22Rv1 (cell line): ENCODE results near the gene CD84.

Experiments used
- H3K27ac ChIP-seq: fragments of 450-650 bp; 2 replicates; pipeline ENCODE4 v1.5.1; 2017
- CTCF ChIP-seq: fragments of 450-650 bp; IDR thresholded peaks from 2 replicates; pipeline ENCODE4 v1.5.1; 2017; ENCODE audit warnings: mild to moderate bottlenecking
- ZFX ChIP-seq: fragments of 450-650 bp; IDR thresholded peaks from 2 replicates; pipeline ENCODE4 v1.6.1; 2017; ENCODE audit warnings: antibody characterized with exemption, borderline replicate concordance

CD84 gene

GRCh38 chr1:160608514-160608913 is 29.2 kb upstream of the CD84 start:
- no peak overlapping the region for H3K27ac ChIP-seq
- TF ChIP-seq CTCF (no peak), ZFX (no peak)

- H3K27ac ChIP-seq: no peak overlapping the region
- TF ChIP-seq CTCF: no peak
- TF ChIP-seq ZFX: no peak
These were observed 28.8 kb upstream of the CD84 start for GRCh38 chr1:160608057-160608456.

- H3K27ac ChIP-seq: no peak overlapping the region
- TF ChIP-seq ZFX (no peak), CTCF (no peak)
These were observed 28.4 kb upstream of the CD84 start for GRCh38 chr1:160607672-160608032.

- no peak overlapping the region for H3K27ac ChIP-seq
- TF ChIP-seq CTCF: peak; percentile 92
- no peak for TF ChIP-seq ZFX
These were observed 27.8 kb upstream of the CD84 start for GRCh38 chr1:160607011-160607671.

- H3K27ac ChIP-seq: no peak overlapping the region
- TF ChIP-seq ZFX (no peak), CTCF (no peak)
These were observed 27.3 kb upstream of the CD84 start for GRCh38 chr1:160606611-160607010.

- no peak overlapping the region for H3K27ac ChIP-seq
- no peak for TF ChIP-seq ZFX
- no peak for TF ChIP-seq CTCF
These were observed 26.6 kb upstream of the CD84 start for GRCh38 chr1:160605792-160606479.

GRCh38 chr1:160605205-160605604 is 25.9 kb upstream of the CD84 start:
- no peak overlapping the region for H3K27ac ChIP-seq
- TF ChIP-seq CTCF (no peak), ZFX (no peak)
